Stimulated activated CD4-positive, alpha-beta T cell treated with anti-CD3 and anti-CD28 coated beads, Interleukin-1b, Interleukin-23, amount 100 ng/mL, for 4 hours (primary cell): ENCODE data around the gene GPC3.

ENCODE experiments used
- DNase-seq, 2 donors: peaks; one replicate each; pipeline ENCODE4 v3.0.0-alpha.2; 2020; ENCODE audit warnings: low read depth in 2 of 2

Gene GPC3

DNA sequence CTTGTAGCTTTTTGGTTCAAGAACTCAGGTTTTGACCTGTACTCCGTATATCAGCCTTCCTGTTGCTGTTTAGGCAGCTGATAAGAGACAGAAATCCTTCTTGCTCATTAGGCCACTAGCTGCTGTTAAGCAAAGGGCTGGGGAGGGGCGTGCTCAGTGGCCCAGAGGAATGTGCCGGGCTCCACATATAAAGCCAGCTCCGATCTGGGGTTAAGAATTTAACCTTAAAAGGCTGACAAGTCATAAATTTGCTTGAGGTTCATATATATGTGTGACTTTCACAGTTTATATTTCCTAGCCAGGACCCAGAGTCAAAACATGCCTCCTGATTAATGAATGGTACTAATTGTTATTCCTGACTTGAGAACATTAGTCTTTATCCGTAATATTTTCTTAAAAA, 15.3 kb downstream of the GPC3 start:
- no peak for DNase-seq

DNA sequence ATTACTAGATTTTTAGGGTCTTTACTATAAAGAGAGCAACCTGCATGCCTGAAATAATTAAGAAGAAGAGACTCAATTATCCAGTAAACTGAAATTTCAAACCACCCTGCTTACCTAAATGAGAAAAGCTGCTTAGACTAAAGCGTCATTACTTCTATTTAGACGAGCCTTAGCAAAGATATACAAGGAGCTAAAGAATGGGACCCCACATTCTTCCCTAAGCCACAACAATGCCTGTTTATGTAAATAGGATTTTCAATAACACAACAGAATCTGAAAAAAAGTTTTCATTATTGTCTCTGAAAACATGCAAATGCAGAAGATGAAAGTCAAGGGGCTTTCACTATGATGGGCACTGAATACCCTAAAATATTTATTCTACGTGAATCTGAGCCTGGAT, 16.2 kb downstream of the GPC3 start:
- no peak for DNase-seq

DNA sequence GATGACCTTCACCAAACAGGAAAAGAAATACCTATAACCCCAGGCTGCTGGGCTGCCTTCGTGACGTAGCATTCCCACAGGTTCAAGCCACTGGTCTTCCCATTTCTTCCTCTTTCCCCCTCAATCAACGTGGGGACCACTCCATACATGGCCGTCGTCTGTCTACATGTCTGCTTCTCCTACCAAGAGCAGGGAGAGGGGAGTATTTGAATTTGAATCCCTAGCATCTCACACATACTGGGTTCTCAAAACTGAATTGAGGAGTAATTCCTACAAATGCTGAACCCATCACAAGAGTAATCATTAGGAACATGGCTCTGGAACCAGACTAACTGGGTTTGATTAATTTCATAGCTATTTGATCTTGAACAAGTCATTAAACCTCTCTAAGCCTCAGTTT, 17.3 kb downstream of the GPC3 start:
- no peak for DNase-seq

DNA sequence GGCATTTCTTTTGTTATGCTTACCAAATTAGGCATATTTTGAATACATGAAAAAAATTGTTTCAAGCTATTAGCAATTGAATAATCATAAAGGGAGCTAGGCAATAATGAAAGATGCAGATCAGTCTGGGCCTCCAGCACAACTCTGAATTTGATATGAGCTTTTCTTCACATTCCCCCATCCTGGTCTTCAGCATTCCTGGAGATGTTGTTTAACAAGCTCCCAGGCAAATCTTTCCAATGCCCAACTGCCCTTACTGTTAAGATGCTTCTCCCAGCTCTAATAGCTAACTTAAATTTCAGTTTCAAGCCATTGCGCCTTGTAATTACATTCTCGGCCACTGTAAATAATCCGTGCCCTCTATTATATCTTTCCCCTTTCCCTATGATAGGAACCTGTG, 19.2 kb downstream of the GPC3 start:
- DNase-seq = no peak

DNA sequence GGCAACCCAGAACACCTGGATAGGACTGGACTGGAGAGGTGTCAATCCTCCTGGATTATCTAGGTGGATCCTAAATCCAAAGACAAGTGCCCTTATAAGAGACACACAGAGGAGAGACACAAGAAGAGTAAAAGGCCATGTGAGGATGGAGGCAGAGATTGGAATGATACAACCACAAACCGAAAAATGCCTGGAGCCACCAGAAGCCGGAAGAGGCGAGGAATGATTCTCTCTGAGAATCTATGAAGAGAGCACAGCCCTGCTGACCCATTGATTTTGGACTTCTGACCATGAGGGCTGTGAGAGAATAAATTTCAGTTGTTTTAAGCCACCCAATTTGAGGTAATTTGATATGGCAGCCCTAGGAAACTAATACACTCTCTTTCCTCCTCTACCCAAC, 20.1 kb downstream of the GPC3 start:
- DNase-seq = no peak

DNA sequence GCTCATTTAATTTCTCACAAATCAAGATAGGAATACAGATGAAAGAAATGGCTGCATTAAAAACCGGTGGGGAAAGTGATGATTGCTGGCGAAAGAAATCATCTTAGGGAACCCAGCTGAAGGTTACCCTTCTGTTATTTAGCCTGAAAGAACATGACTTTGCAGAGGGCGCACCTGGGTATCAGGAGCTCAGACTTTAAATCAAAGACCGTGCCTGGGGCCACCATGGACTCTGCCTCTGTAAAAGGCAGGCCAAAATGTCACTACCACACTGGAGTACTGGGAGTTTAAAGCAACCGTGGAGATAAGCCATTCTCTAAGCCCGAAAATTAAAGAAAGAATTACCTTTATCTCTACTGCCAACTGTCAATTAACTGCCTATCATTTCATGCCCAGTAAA, 24.3 kb downstream of the GPC3 start:
- DNase-seq = no peak

DNA sequence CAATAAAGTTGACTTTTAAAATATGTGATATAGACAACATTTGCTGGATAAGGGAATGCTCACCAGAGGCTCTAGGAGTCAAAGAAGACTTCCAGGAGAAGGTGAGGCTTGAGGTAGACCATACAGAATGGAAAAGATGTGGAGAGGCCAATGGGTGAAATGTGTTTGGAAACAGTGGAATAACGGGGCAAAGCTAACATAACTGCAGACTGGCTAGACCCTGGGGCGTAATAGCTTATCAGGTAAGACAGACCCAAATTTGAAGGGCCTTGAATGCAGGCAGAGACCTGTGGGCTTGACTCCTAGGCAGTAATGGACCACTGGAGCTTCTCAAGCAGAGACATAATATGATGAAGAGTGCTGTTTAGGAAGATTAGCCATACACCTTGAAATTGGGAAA, 25.4 kb downstream of the GPC3 start:
- no peak for DNase-seq

DNA sequence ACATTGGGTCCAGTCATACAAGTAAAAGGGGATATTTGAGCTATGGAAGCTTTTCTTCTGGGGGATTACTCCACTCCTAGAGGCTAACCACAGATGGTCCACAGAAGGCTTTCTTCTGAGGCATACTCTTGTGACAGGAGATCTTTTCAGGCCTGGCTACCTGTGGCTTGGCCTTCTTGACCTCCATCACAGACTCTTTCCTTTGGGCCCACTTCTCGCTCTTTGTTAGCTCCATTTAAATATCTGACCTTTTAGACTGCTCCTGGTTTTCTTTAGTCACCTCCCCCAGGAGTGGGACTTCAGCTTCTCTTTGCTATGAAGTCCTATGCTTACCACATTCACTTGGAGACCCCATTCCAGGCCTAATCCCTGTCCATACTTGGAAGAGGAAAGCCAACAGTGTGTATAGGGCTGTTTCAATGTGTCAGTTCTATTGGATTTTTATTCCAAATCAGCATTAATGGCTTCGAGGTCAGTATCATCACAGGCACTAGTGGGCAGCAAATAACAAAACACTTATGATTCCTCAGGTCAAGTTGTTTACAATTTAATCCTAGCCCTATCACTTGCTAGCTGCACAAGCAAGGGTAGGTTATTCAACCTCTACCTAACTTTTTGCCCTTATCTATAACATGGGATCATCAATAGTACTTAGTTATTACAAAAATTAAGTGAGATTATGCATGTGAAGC, 26.3 kb downstream of the GPC3 start:
- DNase-seq = no peak

DNA sequence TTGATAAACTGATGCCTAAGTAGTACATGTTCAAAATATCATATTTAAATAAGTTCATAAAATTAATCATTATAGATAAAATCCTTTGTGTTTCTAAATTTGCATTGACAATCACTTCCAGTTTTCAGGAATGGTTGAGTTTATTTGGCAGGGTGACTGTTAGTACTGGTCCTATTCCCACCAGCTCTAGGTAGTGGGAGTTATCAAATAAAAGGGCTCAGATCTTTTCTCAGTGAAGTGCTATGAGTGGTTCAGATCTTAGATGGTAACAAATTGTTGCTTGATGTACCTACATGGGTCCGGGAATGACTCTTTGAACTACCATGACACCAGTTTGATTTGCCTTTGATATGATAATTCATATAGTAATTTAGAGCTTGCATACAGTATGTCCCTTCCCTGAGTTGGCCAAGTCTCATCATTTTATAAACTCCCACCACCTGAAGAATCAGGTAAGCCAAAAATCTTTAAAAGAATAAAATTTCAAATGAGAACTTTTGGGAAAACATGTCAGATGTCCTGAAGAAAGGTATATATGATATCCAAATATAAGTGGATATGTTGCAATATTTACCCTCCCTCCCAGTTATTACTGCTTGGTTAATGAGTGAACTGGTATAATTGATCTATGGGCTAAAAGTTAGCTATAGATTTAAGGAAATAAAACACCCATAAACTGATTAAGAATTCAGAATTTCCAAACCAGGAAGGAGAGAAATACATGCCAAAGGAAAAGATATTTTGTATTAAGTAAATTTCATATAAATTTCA, 28.6 kb downstream of the GPC3 start:
- DNase-seq = no peak

DNA sequence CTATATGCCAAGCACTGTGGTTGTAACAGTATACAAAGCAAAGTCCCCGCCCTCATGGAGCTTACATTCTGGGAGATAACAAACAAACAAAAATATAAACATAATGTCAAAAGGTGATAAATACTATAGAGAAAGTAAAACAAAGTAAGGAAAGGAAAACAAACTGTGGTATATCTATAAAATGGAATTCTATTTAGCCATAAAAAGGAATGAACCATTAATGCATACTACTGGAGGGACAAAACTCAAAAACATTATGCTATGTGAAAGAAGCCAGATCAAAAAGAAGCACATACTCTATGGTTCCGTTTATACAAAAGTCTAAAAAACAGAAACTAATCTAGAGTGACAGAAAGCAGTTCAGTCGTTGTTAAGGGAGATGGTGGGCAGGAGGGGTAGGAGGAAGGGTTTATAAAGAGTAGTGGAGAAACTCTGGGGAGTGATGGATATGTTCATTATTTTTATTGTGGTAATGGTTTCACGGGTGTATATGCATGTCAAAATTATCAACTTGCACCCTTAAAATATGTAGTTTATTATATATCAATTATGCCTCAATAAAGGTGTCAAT, 31.5 kb downstream of the GPC3 start:
- no peak for DNase-seq

DNA sequence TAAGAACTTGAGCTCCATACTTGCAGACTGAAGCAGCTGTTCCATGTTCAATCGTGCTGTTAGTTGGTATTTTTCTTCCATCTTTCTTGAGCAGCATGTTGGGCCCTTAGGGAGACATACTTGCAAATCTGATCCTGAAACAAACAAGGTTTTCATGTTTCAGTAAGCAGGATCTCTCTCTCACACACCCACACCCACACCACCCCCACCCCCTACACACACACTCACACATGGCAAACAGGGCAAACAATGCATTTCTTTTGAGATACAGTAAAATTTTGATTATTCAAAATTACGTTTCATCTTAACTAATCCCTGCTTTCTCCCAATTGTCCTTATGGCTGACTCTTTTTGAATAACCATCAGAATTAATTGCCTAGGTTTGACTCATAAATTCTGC, 32.3 kb downstream of the GPC3 start:
- DNase-seq = no peak

DNA sequence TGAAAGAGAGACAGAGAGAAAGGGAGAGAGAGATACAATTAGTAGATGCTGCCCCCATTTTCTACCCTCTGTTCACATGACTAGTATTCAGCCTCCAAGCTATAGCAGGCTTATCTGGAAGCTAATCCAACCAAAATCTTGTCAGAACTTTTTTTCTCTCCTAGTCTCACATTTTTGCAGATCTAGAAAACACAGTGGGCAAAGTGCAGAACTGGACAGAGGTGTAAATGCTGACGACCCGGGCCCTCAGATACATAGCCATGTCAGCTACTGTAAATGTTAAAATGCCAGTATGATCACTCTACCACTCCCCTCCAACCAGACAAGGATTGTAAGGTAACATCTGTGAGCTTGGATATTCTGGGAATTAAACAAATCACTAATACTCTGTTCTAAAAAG, 34.3 kb downstream of the GPC3 start:
- DNase-seq = no peak

DNA sequence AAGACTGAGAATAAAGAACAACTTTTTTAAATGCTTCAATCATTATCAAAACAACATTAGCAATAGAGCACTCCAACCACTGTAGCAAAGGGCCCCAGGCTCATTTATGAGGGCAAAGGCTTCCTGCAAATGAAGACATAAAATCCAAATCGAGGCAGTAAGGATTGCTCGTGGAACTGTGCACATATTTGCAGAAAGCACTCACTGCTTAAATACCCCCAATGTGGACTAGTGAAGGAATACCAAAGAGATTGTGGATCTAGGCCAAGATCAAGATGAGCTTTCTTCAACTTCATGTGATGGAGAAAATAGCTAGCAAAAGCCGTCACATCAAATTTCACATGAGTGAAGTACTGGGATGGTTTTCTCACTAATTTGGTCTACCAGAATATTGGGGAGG, 35.2 kb downstream of the GPC3 start:
- DNase-seq = no peak

DNA sequence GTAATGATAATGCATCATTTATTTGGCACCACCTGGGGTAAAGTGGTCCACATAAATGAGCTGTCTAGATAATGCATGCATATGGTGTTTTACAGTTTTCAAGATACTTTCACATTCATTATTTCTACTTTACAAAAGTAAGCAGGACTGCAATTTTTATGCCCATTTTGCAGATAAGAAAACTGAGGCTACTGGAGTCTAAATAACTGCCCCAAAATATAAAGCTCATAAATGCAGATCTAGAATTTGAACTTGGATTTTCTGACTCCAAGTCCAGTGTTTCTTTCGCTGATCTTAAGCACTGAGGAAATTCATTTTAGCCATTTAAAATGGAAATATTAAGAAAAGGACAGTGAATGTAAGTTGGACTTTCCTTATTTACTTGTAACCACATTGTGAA, 36.5 kb downstream of the GPC3 start:
- no peak for DNase-seq

DNA sequence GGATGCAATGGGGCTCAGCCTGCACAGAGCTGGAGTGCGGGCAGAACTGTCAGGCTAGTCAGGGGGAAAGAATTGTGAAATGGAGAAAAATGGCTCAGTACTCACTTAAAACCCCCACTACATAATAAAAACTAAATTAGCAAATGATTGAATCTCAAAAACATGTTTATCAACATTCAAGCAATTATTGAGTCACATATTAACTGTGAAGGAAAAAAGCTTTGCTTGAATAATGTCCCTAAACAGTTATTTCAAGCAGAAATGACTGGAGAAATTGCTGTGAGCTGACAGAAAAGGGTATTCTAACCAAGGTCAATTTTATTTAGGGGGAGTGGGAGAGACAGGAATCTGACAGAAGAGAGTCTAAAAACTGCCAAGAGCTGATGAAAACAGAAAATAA, 37.4 kb downstream of the GPC3 start:
- DNase-seq = no peak

DNA sequence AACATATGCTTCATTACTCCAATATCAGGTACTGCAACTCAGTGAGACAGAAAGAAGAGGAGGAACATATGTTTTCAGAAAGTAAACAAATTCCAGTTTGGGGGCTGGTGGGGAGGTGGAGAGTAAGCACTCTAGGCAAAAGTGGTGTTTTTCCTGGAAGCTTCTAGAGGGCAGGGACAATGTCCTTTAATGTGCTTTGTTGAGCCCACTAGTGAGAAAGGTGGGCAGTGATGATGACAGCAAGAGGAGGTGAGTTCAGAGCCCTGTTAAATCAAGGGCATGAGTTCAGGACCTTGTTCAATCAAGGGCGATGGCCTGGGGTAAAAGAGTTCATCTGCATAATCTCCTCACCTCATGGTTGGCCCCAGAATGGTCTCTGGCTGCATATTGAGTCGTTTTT, 38.4 kb downstream of the GPC3 start:
- DNase-seq = no peak

DNA sequence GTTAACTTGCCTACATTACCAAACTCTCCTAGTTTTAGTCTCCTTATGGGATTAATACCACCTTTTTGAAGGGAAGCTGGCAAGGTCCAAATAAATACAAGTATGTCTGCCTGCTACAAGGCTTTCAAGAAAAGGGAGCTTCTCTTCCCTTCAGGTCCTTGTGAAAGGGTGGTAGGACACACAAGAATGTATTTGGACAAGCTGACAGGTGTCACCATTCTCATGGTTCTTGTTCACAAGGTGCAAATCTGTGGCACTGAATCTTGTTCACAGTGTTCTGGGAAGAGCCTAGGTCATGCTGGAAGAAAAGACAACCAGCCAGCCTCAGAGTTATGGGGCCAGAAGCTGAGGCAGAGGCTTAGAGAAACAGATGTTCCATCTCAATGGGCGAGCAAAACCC, 41.9 kb downstream of the GPC3 start:
- DNase-seq = no peak

DNA sequence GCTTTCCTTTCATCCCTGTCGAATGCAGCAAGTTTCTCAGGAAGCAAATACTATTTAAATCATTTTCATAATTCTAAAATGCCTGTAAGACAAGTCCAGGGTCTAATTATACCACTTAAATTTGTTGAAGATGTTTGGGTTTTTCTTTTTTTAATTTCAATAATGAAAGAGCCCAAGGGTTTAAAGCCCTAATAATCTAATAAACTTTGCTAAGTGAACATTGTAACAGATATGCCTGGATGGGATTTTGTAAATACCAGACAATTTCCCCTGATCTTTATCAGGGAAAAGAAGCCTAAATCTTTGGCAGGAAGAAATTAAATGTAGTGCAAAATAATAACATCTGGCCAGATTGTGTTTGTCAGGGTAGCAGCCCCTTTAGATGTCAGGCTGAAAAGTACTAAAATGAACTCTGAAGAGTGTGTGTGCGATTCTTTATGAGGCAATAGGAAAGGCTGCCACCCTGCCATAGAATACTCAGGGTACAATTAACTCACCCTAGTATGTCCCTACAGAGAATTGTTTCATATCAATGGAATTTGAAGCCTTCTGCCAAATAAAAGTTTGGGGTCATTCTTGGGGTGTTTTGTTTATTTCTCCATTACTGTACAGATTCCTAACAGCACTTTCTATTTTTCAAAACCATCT, 45.6 kb downstream of the GPC3 start:
- no peak for DNase-seq

DNA sequence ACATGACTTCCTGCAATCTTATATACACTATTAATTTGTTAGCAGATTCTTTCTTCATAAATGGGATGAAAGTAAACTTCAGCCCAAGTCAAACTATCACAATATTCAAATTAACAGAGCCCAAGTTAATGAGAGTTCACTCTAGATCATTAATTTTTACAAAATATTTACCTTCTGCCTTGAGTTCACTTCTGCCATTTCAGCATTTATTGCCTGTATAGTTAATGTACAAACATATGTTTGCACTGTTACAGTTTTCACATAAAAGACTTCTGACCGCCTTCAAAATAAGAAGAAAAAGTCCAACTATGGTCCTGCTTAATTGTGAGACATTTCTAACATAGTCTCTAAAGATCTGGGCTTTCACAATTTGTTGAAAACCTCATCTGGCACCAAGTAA, 46.9 kb downstream of the GPC3 start:
- DNase-seq = no peak

DNA sequence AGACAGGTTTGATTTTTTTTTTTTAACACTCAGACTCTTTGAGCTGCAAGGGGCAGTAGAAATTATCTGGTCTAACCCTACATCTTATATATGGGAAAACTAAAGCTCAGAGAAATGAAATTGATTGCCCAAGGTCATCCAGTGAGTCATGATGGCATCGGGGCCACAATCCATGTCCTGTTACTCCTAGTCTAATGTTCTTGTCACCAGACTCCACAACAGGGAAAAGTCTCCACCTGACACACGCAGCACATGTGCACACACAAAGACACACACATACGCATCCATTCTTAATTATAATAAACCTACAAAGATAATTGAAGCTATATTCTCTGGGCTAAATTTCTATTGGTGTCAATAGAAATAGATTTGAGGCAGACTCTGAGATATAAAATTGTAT, 48.4 kb downstream of the GPC3 start:
- no peak for DNase-seq

DNA sequence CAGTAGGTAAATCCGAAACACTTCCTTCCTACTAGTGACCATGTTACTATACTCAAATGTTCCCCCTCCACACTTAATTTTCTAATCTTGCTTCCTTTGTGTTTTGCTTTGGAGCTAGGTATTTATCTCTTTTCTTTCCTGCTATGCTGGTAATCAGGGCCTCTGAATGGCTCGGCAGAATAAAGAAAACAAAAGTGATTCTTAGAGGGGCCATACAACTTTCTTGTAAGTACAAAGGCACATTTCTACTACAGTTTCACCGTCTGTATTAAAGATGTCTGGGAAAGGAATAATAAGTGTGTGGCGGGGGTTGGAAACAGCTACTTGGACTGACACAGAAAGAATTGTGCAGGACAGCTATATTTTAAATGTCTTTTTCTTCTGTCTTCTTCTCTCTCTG, 50.3 kb downstream of the GPC3 start:
- DNase-seq = no peak

DNA sequence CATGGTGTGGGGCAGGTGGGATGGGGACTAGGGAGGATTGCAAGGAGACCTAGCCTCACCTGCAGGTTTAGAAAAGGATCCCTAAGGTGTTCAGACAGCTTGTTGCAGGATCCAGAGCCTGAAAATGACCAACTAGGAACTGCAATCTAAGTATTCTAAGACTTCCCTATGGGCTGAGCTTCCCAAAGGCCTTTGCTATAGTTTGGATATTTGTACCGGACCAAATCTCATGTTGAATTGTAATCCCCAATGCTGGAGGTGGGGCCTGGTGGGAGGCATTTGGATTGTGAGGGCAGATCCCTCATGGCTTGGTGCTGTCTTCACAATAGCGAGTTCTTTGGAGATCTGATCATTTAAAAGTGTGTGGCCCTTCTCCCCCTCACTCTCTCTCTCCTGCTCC, 52.1 kb downstream of the GPC3 start:
- no peak for DNase-seq
